NCI-H2227 treated with DMSO at 0.1 percent for 48 hours (cell line): ENCODE measurements around the gene HNRNPCL2.
"Not testable (repeated sequence)": the region's sequence is repeated elsewhere in the genome, so short reads cannot be mapped to it uniquely, and the experiment has no call there.

Experiments used
- DNase-seq: peaks from one replicate; lab custom pipeline; 2025; lab: John Stamatoyannopoulos, UW

The HNRNPCL2 gene

GRCh38 chr1:13116754-13117153 lies at the start of gene HNRNPCL2:
Gene HNRNPCL2, minus strand, starts transcription at chr1:13116854. Its CDS starts 454 bp downstream, at chr1:13116400.
- DNase-seq, result not testable (repeated sequence)

GRCh38 chr1:13165531-13165930 lies 48.9 kb upstream of the HNRNPCL2 start, which contains the start of gene HNRNPCL4:
Gene HNRNPCL4, minus strand, starts transcription at chr1:13165631. Its CDS starts 164 bp downstream, at chr1:13165467.
- not testable (repeated sequence) for DNase-seq

DNA sequence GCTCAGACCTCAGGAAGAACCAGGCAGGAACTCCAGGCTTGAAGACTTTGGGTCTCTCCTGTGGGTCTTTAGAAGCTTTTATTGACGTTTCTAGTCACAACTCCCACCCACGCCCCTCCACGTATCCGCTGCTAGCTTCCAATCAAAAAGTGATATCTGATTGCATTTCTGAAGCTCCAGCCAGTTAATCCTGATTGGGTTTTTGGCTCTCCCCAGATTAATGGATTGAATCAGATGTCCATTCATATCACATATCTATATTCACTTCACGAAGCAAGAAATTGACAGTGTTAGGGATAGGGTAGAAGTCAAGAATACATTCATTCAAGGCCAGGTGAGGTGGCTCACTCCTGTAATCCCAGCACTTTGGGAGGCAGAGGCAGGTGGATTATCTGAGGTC lies 39.3 kb upstream of the HNRNPCL2 start, which contains the start of gene PRAMEF26:
Gene PRAMEF26, minus strand, starts transcription at position 101 of the 400 bp plus-strand sequence. CDS start 2,914 bp downstream, outside the sequence.
- not testable (repeated sequence) for DNase-seq

DNA sequence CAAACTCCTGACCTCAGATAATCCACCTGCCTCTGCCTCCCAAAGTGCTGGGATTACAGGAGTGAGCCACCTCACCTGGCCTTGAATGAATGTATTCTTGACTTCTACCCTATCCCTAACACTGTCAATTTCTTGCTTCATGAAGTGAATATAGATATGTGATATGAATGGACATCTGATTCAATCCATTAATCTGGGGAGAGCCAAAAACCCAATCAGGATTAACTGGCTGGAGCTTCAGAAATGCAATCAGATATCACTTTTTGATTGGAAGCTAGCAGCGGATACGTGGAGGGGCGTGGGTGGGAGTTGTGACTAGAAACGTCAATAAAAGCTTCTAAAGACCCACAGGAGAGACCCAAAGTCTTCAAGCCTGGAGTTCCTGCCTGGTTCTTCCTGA lies 46.2 kb downstream of the HNRNPCL2 start, which contains the start of gene PRAMEF25:
Gene PRAMEF25, plus strand, starts transcription at position 301 of the 400 bp plus-strand sequence. CDS start 2,920 bp downstream, outside the sequence.
- not testable (repeated sequence) for DNase-seq
